ENCODE measurements around the gene MTHFD1L.
"Not testable (repeated sequence)": the region's sequence is repeated elsewhere in the genome, so short reads cannot be mapped to it uniquely, and the experiment has no call there.

Gene MTHFD1L

DNA sequence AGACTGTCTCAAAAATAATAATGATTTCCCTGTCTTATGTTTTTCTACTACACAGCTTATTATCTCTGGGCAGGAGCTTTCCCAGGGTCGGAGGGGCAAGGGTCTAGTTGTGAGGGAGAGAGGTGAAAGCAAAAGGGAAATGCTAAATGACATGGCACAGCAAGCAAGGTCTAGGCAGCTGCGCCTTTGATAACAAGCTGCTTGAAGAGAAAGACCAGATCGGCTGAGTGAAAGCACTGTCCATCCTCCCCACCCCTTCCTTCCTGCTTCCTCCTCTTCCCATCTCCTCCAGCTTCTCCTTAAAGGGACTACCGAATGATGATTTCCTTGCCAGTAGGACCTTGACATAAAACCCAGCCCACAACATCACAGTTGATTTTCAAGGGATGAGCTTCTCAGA lies 216.2 kb downstream of the MTHFD1L start:
- H3K36me3 ChIP-seq = no peaks in the 10 kb centered on the region
- H3K27ac ChIP-seq = no peak overlapping the region
- TF ChIP-seq, protein P1, sequence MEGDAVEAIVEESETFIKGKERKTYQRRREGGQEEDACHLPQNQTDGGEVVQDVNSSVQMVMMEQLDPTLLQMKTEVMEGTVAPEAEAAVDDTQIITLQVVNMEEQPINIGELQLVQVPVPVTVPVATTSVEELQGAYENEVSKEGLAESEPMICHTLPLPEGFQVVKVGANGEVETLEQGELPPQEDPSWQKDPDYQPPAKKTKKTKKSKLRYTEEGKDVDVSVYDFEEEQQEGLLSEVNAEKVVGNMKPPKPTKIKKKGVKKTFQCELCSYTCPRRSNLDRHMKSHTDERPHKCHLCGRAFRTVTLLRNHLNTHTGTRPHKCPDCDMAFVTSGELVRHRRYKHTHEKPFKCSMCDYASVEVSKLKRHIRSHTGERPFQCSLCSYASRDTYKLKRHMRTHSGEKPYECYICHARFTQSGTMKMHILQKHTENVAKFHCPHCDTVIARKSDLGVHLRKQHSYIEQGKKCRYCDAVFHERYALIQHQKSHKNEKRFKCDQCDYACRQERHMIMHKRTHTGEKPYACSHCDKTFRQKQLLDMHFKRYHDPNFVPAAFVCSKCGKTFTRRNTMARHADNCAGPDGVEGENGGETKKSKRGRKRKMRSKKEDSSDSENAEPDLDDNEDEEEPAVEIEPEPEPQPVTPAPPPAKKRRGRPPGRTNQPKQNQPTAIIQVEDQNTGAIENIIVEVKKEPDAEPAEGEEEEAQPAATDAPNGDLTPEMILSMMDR (IDR thresholded peaks at IDR 0.05) = no peak
- no peaks in the 10 kb centered on the region for H3K4me1 ChIP-seq (ENCODE audit: control insufficient read depth in 1 of 2, insufficient read depth in 1 of 2, low read depth in 1 of 2, low read length in 1 of 2)
- no peak overlapping the region for H3K4me3 ChIP-seq (ENCODE audit: low read depth in 1 of 2, low read length in 1 of 2)
- H3K9me3 ChIP-seq = no peaks in the 10 kb centered on the region
- H3K27me3 ChIP-seq = no peaks in the 10 kb centered on the region

DNA sequence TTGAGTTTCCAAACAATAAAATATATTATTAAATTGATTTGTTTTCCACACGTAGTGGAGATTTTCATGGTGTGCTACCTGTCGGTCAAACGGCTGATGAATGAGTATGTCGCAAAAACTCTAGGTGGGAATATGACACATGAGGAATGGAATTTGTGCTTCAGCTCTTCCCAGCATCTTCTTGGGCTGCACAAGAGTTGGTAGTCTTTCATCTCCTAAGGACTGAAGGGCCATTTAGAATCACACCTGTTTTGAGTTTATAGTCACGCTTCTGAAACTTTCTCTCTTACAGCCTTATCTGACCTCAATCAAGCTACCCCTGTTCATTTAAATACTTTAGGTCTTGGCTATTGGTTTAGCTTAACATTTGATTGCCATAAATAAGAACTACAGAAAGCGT lies 216.6 kb downstream of the MTHFD1L start:
- TF ChIP-seq, protein P1 (IDR thresholded peaks at IDR 0.05) = no peak
- no peaks in the 10 kb centered on the region for H3K4me1 ChIP-seq (ENCODE audit: control insufficient read depth in 1 of 2, insufficient read depth in 1 of 2, low read depth in 1 of 2, low read length in 1 of 2)

DNA sequence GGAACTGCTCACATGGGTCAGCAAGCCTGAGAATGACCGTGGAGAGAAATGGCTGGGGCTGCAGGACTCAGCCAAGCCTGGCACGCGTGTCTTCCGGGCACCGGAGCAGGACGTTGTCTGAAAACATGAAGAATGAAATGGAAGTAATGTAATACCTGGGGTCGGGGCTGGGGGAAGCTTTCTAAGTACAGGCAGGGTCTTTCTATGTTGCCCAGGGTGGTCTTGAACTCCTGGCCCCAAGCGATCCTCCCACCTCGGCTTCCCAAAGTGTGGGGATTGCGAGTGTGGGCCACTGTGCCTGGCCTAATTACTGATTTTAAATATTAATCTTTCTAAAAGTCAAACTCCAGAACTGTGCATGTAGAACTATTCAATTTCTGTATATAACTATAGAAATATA lies 218.8 kb downstream of the MTHFD1L start:
- TF ChIP-seq, protein P1 (IDR thresholded peaks at IDR 0.05) = no peak
- H3K36me3 ChIP-seq = no peaks in the 10 kb centered on the region
- H3K27ac ChIP-seq = no peak overlapping the region
- H3K4me1 ChIP-seq (ENCODE audit: control insufficient read depth in 1 of 2, insufficient read depth in 1 of 2, low read depth in 1 of 2, low read length in 1 of 2) = no peaks in the 10 kb centered on the region
- H3K4me3 ChIP-seq (ENCODE audit: low read depth in 1 of 2, low read length in 1 of 2) = no peak overlapping the region
- no peaks in the 10 kb centered on the region for H3K9me3 ChIP-seq
- H3K27me3 ChIP-seq = no peaks in the 10 kb centered on the region

More for the DNA sequence above, 216.6 kb downstream of the MTHFD1L start:
- no peak overlapping the region for H3K27ac ChIP-seq
- no peaks in the 10 kb centered on the region for H3K9me3 ChIP-seq
- no peaks in the 10 kb centered on the region for H3K36me3 ChIP-seq
- H3K27me3 ChIP-seq = no peaks in the 10 kb centered on the region
- no peak overlapping the region for H3K4me3 ChIP-seq (ENCODE audit: low read depth in 1 of 2, low read length in 1 of 2)

DNA sequence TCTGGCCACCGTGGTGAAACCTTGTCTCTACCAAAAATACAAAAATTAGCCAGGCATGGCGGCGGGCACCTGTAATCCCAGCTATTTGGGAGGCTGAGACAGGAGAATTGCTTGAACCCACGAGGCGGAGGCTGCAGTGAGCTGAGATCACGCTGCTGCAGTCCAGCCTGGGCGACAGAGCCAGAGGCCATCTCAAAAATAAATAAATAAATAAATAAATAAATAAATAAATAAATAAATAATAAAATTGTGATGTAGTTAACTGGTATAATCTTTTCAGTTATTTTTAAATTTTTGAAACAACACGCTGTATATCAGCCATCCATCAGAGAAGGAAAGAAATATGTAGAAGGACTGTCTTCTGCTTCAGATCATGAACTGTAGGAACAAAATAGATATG lies 221.6 kb downstream of the MTHFD1L start:
- not testable (repeated sequence) for H3K9me3 ChIP-seq; H3K27me3 ChIP-seq; H3K36me3 ChIP-seq; H3K4me3 ChIP-seq (ENCODE audit: low read depth in 1 of 2, low read length in 1 of 2); H3K4me1 ChIP-seq (ENCODE audit: control insufficient read depth in 1 of 2, insufficient read depth in 1 of 2, low read depth in 1 of 2, low read length in 1 of 2); H3K27ac ChIP-seq

DNA sequence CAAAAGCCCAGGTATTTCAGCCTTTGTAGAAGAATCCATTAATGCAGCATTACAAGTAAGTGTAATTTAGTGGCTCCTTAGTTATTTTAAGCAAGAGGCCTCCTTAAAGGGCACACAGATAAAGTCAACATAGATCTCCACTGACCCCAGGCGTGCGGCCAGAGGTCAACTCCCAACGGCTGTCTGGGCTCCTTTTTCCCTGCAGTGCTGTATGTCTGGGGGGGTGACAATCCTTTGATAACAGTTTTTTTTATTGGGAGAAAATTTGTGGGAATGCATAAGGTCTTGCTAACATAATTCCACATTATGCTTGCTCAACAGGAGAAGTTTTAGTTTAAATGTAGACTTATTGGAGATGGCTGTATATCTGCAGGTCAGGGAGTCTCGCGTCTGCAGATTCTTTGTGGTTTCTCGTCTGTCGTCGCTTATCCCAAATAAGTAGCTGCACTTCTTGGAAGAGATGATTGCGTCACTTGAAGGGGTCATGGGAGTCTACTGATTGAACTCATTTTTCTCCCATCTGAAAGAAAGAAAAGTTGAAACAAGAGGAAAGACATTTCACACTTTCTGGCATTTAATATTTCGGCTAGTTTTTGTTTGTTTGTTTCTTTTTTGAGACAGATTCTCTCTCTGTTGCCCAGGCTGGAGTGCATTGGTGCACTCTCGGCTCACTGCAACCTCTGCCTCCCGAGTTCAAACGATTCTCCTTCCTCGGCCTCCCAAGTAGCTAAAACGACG lies 222.5 kb downstream of the MTHFD1L start:
- no peaks in the 10 kb centered on the region for H3K9me3 ChIP-seq
- H3K27ac ChIP-seq = no peak overlapping the region
- TF ChIP-seq, protein P1 (IDR thresholded peaks at IDR 0.05) = no peak
- no peaks in the 10 kb centered on the region for H3K27me3 ChIP-seq
- no peaks in the 10 kb centered on the region for H3K4me1 ChIP-seq (ENCODE audit: control insufficient read depth in 1 of 2, insufficient read depth in 1 of 2, low read depth in 1 of 2, low read length in 1 of 2)
- no peak overlapping the region for H3K4me3 ChIP-seq (ENCODE audit: low read depth in 1 of 2, low read length in 1 of 2)
- no peaks in the 10 kb centered on the region for H3K36me3 ChIP-seq

DNA sequence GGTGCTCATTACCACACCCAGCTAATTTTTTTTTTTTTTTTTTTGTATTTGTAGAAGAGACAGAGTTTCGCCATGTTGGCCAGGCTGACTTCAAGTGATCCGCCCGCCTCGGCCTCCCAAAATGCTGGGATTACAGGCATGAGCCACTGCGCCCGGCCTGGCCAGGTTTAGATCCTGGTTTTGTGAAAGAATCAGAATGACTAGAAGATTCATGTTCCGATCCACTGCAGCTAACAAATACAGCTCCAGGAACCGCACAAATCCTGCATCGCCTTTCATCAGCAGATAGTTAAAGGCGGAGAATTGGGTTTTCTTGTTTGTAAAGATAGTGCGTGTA lies 223.1 kb downstream of the MTHFD1L start:
- no peaks in the 10 kb centered on the region for H3K4me1 ChIP-seq (ENCODE audit: control insufficient read depth in 1 of 2, insufficient read depth in 1 of 2, low read depth in 1 of 2, low read length in 1 of 2)
- H3K36me3 ChIP-seq = no peaks in the 10 kb centered on the region
- TF ChIP-seq, protein P1 (IDR thresholded peaks at IDR 0.05) = no peak
- H3K27ac ChIP-seq = no peak overlapping the region
- H3K9me3 ChIP-seq = no peaks in the 10 kb centered on the region
- H3K27me3 ChIP-seq = no peaks in the 10 kb centered on the region
- no peak overlapping the region for H3K4me3 ChIP-seq (ENCODE audit: low read depth in 1 of 2, low read length in 1 of 2)

Measured in neutrophil (primary cell).